Left ventricle myocardium inferior (tissue), 1 donor: ENCODE measurements around the gene LIG4. TPM values are rescaled to one million over a fixed set of nuclear protein-coding genes. Genes with fewer than 3 reads are reported as not detected.

Source experiments
- DNase-seq: peaks from one replicate; pipeline ENCODE4 v3.0.0-alpha.2; 2020
- H3K27ac ChIP-seq: fragments of 200-600 bp; replicated peaks from 2 replicates; pipeline ENCODE4 v1.8.0; 2021
- H3K27me3 ChIP-seq: fragments of 200-600 bp; 2 replicates; pipeline ENCODE4 v1.8.0; 2021; ENCODE audit warnings: low read depth
- H3K36me3 ChIP-seq: fragments of 200-600 bp; 2 replicates; pipeline ENCODE4 v1.8.0; 2021
- H3K4me1 ChIP-seq: fragments of 200-600 bp; 2 replicates; pipeline ENCODE4 v1.8.0; 2021
- H3K4me3 ChIP-seq: fragments of 200-600 bp; 2 replicates; pipeline ENCODE4 v1.8.0; 2021; ENCODE audit warnings: mild to moderate bottlenecking, moderate library complexity
- H3K9me3 ChIP-seq: fragments of 200-600 bp; replicated peaks from 2 replicates; pipeline ENCODE4 v1.8.0; 2021
- intact Hi-C: fragments of 100-400 bp; cut with micrococcal nuclease; formaldehyde crosslinking; loops from one replicate; pipeline ENCODE4 v1.11.0; 2022
- total RNA-seq: library from RNA; stranded (reverse); fragmentation: NEBNext Ultra II Directional; extraction: Animal tissue kit (Norgen Biotek cat#: 25700); gene quantifications from one replicate; pipeline ENCODE4 v1.2.1, GENCODE V29; 2021
- TF ChIP-seq, protein P1 (sequence below): fragments of 200-600 bp; IDR thresholded peaks from 2 replicates; pipeline ENCODE4 v1.8.0; 2021; ENCODE audit warnings: antibody characterized with exemption, mild to moderate bottlenecking, borderline replicate concordance
- donor health status: DM: no; HTN: yes; CAD: no; lungs with severe emphysema.

The LIG4 gene
- total RNA-seq, 1 donor from 2014 or later = 8.1 TPM

DNA sequence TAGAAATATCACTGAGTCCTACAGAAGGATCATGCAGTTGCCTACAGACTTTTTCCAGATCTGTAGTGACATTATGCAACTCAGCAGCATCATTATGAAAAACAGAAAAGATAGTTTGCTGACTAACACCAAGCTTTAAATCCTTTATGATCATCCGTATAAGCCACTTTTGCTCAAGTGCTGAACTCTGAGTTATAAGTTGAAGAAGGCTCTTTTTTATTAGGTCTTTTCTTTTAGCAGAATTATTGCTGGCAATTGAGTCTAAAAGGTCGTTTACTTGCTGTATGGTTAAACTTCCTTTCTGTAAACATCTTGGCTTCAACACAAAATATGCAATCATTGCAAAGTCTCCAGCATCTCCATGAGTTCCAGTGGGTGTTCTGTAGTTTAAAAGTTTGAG is 4.8 kb downstream of the LIG4 start:
- Histone ChIP-seq H3K9me3 (peaks cover 39% of the 10 kb centered on the region), H3K36me3 (peaks cover 28% of the 10 kb centered on the region), H3K27me3 (no peaks in the 10 kb centered on the region), H3K27ac (no peak overlapping the region), H3K4me3 (no peak overlapping the region), H3K4me1 (peaks cover 13% of the 10 kb centered on the region)
- DNase-seq = no peak
- intact Hi-C loops = no loop called here
- TF ChIP-seq, protein P1, sequence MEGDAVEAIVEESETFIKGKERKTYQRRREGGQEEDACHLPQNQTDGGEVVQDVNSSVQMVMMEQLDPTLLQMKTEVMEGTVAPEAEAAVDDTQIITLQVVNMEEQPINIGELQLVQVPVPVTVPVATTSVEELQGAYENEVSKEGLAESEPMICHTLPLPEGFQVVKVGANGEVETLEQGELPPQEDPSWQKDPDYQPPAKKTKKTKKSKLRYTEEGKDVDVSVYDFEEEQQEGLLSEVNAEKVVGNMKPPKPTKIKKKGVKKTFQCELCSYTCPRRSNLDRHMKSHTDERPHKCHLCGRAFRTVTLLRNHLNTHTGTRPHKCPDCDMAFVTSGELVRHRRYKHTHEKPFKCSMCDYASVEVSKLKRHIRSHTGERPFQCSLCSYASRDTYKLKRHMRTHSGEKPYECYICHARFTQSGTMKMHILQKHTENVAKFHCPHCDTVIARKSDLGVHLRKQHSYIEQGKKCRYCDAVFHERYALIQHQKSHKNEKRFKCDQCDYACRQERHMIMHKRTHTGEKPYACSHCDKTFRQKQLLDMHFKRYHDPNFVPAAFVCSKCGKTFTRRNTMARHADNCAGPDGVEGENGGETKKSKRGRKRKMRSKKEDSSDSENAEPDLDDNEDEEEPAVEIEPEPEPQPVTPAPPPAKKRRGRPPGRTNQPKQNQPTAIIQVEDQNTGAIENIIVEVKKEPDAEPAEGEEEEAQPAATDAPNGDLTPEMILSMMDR = no peak

DNA sequence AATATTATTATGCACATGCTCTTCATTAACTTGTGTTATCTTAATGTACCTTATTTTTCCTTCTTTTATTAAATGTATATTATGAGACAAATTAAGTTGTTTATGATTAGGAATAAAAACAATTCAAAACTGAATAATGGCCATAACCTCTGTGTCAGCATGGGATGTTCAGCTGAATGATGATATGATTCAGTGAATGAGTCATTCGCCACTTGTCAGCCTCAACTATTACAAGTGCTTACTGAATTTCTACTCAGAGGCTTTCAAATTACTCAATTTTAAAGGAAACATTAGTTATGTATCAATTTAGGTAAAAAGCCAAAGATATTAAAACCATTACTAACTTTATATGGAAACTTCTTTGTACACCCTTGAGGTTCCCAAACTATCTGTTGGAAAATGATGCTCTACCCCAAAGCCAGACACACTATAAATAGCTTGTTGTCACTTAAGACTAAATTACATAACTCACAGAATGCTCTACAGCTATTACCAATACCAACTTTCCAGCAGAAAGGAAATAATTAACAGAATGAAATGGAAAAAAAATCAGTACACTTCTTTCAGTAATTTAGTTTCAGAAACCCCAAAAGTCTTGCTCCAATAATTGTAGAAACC is 14.4 kb downstream of the LIG4 start:
- intact Hi-C loops = no loop called here
- Histone ChIP-seq H3K4me1 (no peaks in the 10 kb centered on the region), H3K9me3 (no peaks in the 10 kb centered on the region), H3K4me3 (no peak overlapping the region), H3K36me3 (no peaks in the 10 kb centered on the region), H3K27me3 (peaks cover under 1% of the 10 kb centered on the region), H3K27ac (no peak overlapping the region)
- no peak for DNase-seq
- TF ChIP-seq, protein P1 = no peak

DNA sequence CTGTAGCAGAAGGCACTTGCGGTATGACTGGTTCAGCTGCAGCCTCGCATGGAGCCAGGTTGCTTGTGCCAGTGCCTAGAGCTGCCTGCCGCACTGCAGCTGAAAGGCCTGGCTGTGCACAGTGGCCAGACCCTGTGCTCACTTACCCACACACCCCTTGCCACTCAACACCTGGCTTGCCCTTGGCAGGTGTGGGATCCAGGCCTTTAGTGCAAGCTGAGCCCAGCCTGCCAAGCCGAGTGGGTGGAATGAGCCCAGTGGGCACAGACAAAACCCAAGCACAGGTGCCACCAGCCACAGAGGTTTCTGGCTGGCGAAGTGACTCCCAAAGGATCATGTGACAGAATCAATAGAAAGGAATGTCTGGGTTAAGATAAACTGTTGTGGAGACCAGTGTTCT is 19.5 kb downstream of the LIG4 start:
- intact Hi-C loops = no loop called here
- no peak overlapping the region for H3K4me3 ChIP-seq
- H3K36me3 ChIP-seq = no peaks in the 10 kb centered on the region
- no peak overlapping the region for H3K27ac ChIP-seq
- H3K9me3 ChIP-seq = peaks cover 12% of the 10 kb centered on the region
- H3K4me1 ChIP-seq = no peaks in the 10 kb centered on the region
- TF ChIP-seq, protein P1 = no peak
- no peak for DNase-seq
- H3K27me3 ChIP-seq = peaks cover 4% of the 10 kb centered on the region

DNA sequence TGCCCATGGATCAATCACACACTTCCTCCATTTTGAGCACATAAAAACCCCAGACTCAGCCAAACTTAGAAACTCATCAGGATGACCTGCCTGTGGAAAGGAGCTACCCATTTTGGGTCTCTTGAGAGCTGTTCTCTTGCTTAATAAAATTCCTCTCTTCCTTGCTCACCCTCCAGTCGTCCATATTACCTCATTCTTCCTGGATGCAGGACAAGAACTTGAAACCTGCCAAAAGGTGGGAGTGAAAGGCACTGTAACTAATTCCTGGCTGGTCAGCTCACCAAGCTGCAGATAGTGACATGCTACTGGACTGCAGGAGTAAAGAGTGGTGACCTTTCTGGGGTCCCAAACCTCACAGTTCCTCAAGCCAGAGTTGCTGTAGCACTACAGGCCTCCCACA is 20.2 kb downstream of the LIG4 start:
- Histone ChIP-seq H3K4me3 (no peak overlapping the region), H3K9me3 (peaks cover 12% of the 10 kb centered on the region), H3K27ac (no peak overlapping the region), H3K36me3 (no peaks in the 10 kb centered on the region), H3K4me1 (no peaks in the 10 kb centered on the region), H3K27me3 (peaks cover 4% of the 10 kb centered on the region)
- DNase-seq = no peak
- TF ChIP-seq, protein P1 = no peak
- intact Hi-C loops = no loop called here

DNA sequence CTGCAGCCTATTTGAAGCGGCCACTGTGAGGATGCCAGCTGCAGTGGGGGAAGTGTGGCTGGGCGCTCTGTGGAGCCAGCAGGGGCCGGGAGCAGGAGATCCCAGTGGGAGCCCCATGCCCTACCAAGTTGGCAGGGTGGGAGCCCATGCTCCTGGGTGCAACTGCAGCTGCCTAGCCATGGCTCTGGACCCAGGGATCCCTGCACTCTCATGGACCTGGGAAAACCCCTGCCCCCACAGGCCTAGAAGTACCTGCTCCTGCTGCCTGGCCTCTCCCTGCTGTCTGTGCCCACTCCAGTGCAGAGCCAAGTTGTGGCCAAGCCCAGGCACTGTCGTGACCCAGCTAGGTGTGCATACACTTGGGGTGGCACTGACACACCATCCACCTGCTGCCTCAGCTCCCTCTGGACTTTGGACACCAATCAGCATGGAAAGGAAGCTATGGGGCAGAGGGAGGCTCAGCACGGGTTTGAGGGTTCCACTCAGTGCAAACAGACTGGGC is 20.9 kb downstream of the LIG4 start:
- Histone ChIP-seq H3K4me3 (no peak overlapping the region), H3K36me3 (no peaks in the 10 kb centered on the region), H3K27ac (no peak overlapping the region), H3K9me3 (peaks cover 12% of the 10 kb centered on the region), H3K4me1 (no peaks in the 10 kb centered on the region), H3K27me3 (peaks cover 11% of the 10 kb centered on the region)
- TF ChIP-seq, protein P1 = no peak
- no peak for DNase-seq
- intact Hi-C loops = no loop called here
